HEK293 (cell line): ENCODE measurements around the gene MLIP.

ENCODE experiments used
- CTCF ChIA-PET: fragments of 350-600 bp; formaldehyde crosslinking; extraction: SDS; loops from one replicate; lab custom pipeline; 2021; ENCODE audit warnings: antibody characterized with exemption; lab: Yijun Ruan, JAX
- POLR2A ChIA-PET: fragments of 300-600 bp; formaldehyde crosslinking; extraction: SDS; loops from one replicate; lab custom pipeline; 2020; ENCODE audit warnings: antibody characterized with exemption, inconsistent platforms; lab: Yijun Ruan, JAX
- H3K27ac ChIP-seq: fragments of 200-500 bp; sonication (Bioruptor generic); 2 replicates; pipeline ENCODE4 v1.5.1; 2014; ENCODE audit warnings: low read depth, low read length, control low read depth, inconsistent platforms; ENCODE audit errors: extremely low read depth
- H3K36me3 ChIP-seq, 2 experiments: fragments of 200-500 bp in 1 of 2; sonication (Bioruptor generic) in 1 of 2; 1 replicate in 1 of 2; 2 replicates in 1 of 2; pipeline ENCODE4 v1.5.1; 2014 to 2017; ENCODE audit warnings: inconsistent platforms in 2 of 2, low read length in 2 of 2; ENCODE audit not compliant: control insufficient read depth in 2 of 2, insufficient read depth in 1 of 2
- H3K4me1 ChIP-seq: fragments of 200-500 bp; sonication (Bioruptor generic); 2 replicates; pipeline ENCODE4 v1.5.1; 2014; ENCODE audit warnings: mild to moderate bottlenecking, low read length, inconsistent platforms; ENCODE audit not compliant: control insufficient read depth, insufficient read depth
- H3K4me3 ChIP-seq: 2 replicates; pipeline ENCODE4 v1.5.1; 2011; ENCODE audit warnings: low read depth, mild to moderate bottlenecking, control low read depth, low read length, moderate library complexity
- H3K9me3 ChIP-seq: fragments of 200-500 bp; sonication (Bioruptor generic); 2 replicates; pipeline ENCODE4 v1.5.1; 2014; ENCODE audit warnings: low read depth, low read length, inconsistent platforms; ENCODE audit not compliant: control insufficient read depth, insufficient read depth
- KLF10 ChIP-seq: fragments of 450-650 bp; IDR thresholded peaks from 2 replicates; pipeline ENCODE4 v1.5.1; 2018; ENCODE audit warnings: missing biosample characterization, mild to moderate bottlenecking, missing genetic modification characterization
- KLF7 ChIP-seq: fragments of 450-650 bp; formaldehyde crosslinking; IDR thresholded peaks from 2 replicates; pipeline ENCODE4 v1.5.1; 2016; ENCODE audit warnings: missing biosample characterization, missing genetic modification characterization, borderline replicate concordance
- OSR2 ChIP-seq: fragments of 450-650 bp; formaldehyde crosslinking; IDR thresholded peaks from 2 replicates; pipeline ENCODE4 v1.5.1; 2016; ENCODE audit warnings: missing biosample characterization, missing genetic modification characterization
- OVOL3 ChIP-seq: fragments of 450-650 bp; formaldehyde crosslinking; IDR thresholded peaks from 2 replicates; pipeline ENCODE4 v1.5.1; 2016; ENCODE audit warnings: missing biosample characterization, missing genetic modification characterization
- REPIN1 ChIP-seq: fragments of 450-650 bp; formaldehyde crosslinking; IDR thresholded peaks from 2 replicates; pipeline ENCODE4 v1.5.1; 2017; ENCODE audit warnings: missing biosample characterization, missing genetic modification characterization, low read depth
- SP7 ChIP-seq: fragments of 450-650 bp; formaldehyde crosslinking; IDR thresholded peaks from 2 replicates; pipeline ENCODE4 v1.5.1; 2016; ENCODE audit warnings: missing biosample characterization, missing genetic modification characterization
- ZBTB8A ChIP-seq: fragments of 450-650 bp; formaldehyde crosslinking; IDR thresholded peaks from 2 replicates; pipeline ENCODE4 v1.5.1; 2016; ENCODE audit warnings: missing biosample characterization, missing genetic modification characterization
- ZFP69B ChIP-seq: fragments of 450-650 bp; formaldehyde crosslinking; IDR thresholded peaks from 2 replicates; pipeline ENCODE4 v1.5.1; 2016; ENCODE audit warnings: missing biosample characterization, missing genetic modification characterization
- ZNF10 ChIP-seq: fragments of 450-650 bp; formaldehyde crosslinking; IDR thresholded peaks from 2 replicates; pipeline ENCODE4 v1.5.1; 2017; ENCODE audit warnings: missing biosample characterization, missing genetic modification characterization
- ZNF112 ChIP-seq: fragments of 450-650 bp; formaldehyde crosslinking; IDR thresholded peaks from 2 replicates; pipeline ENCODE4 v1.5.0; 2017; ENCODE audit warnings: missing biosample characterization, missing genetic modification characterization
- ZNF146 ChIP-seq: fragments of 450-650 bp; formaldehyde crosslinking; IDR thresholded peaks from 2 replicates; pipeline ENCODE4 v1.5.1; 2016; ENCODE audit warnings: missing biosample characterization, missing genetic modification characterization
- ZNF148 ChIP-seq: fragments of 450-650 bp; formaldehyde crosslinking; IDR thresholded peaks from 2 replicates; pipeline ENCODE4 v1.5.0; 2017; ENCODE audit warnings: missing biosample characterization, missing genetic modification characterization, borderline replicate concordance
- ZNF2 ChIP-seq: fragments of 450-650 bp; formaldehyde crosslinking; IDR thresholded peaks from 2 replicates; pipeline ENCODE4 v1.5.1; 2016; ENCODE audit warnings: missing biosample characterization, missing genetic modification characterization
- ZNF23 ChIP-seq: fragments of 450-650 bp; formaldehyde crosslinking; IDR thresholded peaks from 2 replicates; pipeline ENCODE4 v1.5.1; 2016; ENCODE audit warnings: missing biosample characterization, missing genetic modification characterization, borderline replicate concordance
- ZNF24 ChIP-seq: fragments of 450-650 bp; formaldehyde crosslinking; IDR thresholded peaks from 2 replicates; pipeline ENCODE4 v1.5.1; 2016; ENCODE audit warnings: missing biosample characterization, missing genetic modification characterization
- ZNF302 ChIP-seq: fragments of 450-650 bp; formaldehyde crosslinking; IDR thresholded peaks from 2 replicates; pipeline ENCODE4 v1.5.1; 2016; ENCODE audit warnings: missing biosample characterization, missing genetic modification characterization, low read depth
- ZNF37A ChIP-seq: fragments of 450-650 bp; IDR thresholded peaks from 2 replicates; pipeline ENCODE4 v1.5.1; 2018; ENCODE audit warnings: missing biosample characterization, missing genetic modification characterization
- ZNF426 ChIP-seq: fragments of 450-650 bp; formaldehyde crosslinking; IDR thresholded peaks from 2 replicates; pipeline ENCODE4 v1.5.1; 2017; ENCODE audit warnings: missing biosample characterization, missing genetic modification characterization, mild to moderate bottlenecking, inconsistent platforms, moderate library complexity
- ZNF530 ChIP-seq: fragments of 450-650 bp; formaldehyde crosslinking; IDR thresholded peaks from 2 replicates; pipeline ENCODE4 v1.5.1; 2016; ENCODE audit warnings: low read depth, missing biosample characterization, missing genetic modification characterization
- ZNF544 ChIP-seq: fragments of 450-650 bp; formaldehyde crosslinking; IDR thresholded peaks from 2 replicates; pipeline ENCODE4 v1.5.0; 2017; ENCODE audit warnings: missing biosample characterization, missing genetic modification characterization
- ZNF560 ChIP-seq: fragments of 450-650 bp; formaldehyde crosslinking; IDR thresholded peaks from 2 replicates; pipeline ENCODE4 v1.5.1; 2017; ENCODE audit warnings: missing biosample characterization, missing genetic modification characterization, borderline replicate concordance
- ZNF645 ChIP-seq: fragments of 450-650 bp; formaldehyde crosslinking; IDR thresholded peaks from 2 replicates; pipeline ENCODE4; 2016; ENCODE audit warnings: missing biosample characterization, missing genetic modification characterization
- ZSCAN16 ChIP-seq: fragments of 450-650 bp; formaldehyde crosslinking; IDR thresholded peaks from 2 replicates; pipeline ENCODE4 v1.5.1; 2016; ENCODE audit warnings: missing biosample characterization, missing genetic modification characterization
- ZXDB ChIP-seq: fragments of 450-650 bp; formaldehyde crosslinking; IDR thresholded peaks from 2 replicates; pipeline ENCODE4 v1.5.1; 2016; ENCODE audit warnings: missing biosample characterization, missing genetic modification characterization
- TF ChIP-seq, protein P1 (sequence below): fragments of 450-650 bp; formaldehyde crosslinking; IDR thresholded peaks from 2 replicates; pipeline ENCODE4 v1.5.1; 2016; ENCODE audit warnings: missing biosample characterization, missing genetic modification characterization
- TF ChIP-seq, protein P2 (sequence below): fragments of 450-650 bp; formaldehyde crosslinking; IDR thresholded peaks from 2 replicates; pipeline ENCODE4 v1.5.1; 2016; ENCODE audit warnings: missing biosample characterization, missing genetic modification characterization

MLIP gene

DNA sequence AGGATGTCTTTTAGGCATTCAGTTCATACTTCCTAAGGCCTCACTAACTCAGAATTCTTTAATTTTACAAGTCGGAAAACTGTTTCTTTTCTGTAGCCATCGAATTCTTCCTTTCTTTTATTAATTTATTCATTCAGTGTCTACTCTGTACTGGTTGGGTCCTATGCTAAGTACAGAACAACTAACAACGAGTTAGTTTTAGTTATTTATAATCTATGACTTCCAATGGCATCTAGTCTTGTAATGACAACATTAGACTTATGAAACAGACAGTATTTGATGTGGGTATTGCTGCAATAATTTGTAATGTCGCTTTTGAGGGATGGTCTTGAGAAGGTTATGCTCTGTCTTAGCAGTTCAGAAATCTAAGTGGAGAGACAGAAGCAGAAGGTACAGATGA is 141.7 kb downstream of the MLIP start:
- no peaks in the 10 kb centered on the region for H3K36me3 ChIP-seq
- H3K27ac ChIP-seq = no peak overlapping the region
- POLR2A ChIA-PET = no interaction called here
- CTCF ChIA-PET = interaction anchor here (0.8 to 2.4 kb wide), 3 partner anchors 8 to 267 kb away, joined by 3 to 11 read pairs (median 4); no protein-coding TSS in a partner anchor
- no peak overlapping the region for H3K4me3 ChIP-seq
- no peaks in the 10 kb centered on the region for H3K9me3 ChIP-seq
- no peaks in the 10 kb centered on the region for H3K4me1 ChIP-seq
- TF ChIP-seq OSR2 (no peak), ZNF426 (tag by site-specific recombination) (no peak), ZNF544 (tag by site-specific recombination) (no peak), KLF7 (tag by site-specific recombination) (no peak), ZNF24 (tag by site-specific recombination) (no peak), OVOL3 (no peak), REPIN1 (tag by site-specific recombination) (no peak), ZNF23 (tag by site-specific recombination) (no peak), SP7 (no peak)

DNA sequence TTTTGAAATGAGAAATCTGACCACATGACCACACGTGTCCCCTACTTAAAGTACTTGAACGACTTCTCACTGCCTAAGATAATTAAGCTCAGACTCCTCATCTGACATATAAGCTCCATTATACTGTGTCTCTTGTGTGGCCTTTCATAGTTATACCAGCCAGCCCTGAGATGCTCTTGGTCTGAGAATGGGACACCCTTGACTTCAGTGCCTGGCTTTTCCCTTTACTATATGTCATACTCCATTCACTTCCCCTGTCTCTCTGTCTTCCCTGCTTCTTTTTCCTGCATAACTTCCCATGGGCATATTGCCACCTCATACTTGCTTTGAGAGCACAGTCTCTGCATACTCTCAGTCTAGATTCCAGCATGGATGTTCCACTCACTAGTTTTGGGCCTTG is 143.6 kb downstream of the MLIP start:
- TF ChIP-seq ZNF560 (tag by site-specific recombination) = no peak
- no peak for TF ChIP-seq ZSCAN16
- no peak for TF ChIP-seq ZNF10
- TF ChIP-seq KLF10 (tag by site-specific recombination) = no peak
- no peak for TF ChIP-seq ZFP69B (tag by site-specific recombination)
- TF ChIP-seq ZNF146 (tag by site-specific recombination) = no peak
- no peak for TF ChIP-seq ZNF148 (tag by site-specific recombination)
- TF ChIP-seq ZNF302 (tag by site-specific recombination) = no peak
- TF ChIP-seq ZBTB8A (tag by site-specific recombination) = no peak
- TF ChIP-seq ZXDB (tag by site-specific recombination) = no peak
- no peak for TF ChIP-seq ZNF2 (tag by site-specific recombination)
- TF ChIP-seq ZNF530 (tag by site-specific recombination) = no peak
- Histone ChIP-seq H3K27ac (no peak overlapping the region), H3K9me3 (no peaks in the 10 kb centered on the region), H3K4me3 (no peak overlapping the region), H3K4me1 (no peaks in the 10 kb centered on the region), H3K36me3 (no peaks in the 10 kb centered on the region)
- ChIA-PET CTCF (interaction anchor here (5.1 kb wide), 1 partner anchor 11 kb away, joined by 27 read pairs; no protein-coding TSS in a partner anchor), POLR2A (interaction anchor here (0.6 kb wide), 1 partner anchor 28 kb away, joined by 17 read pairs; no protein-coding TSS in a partner anchor)

DNA sequence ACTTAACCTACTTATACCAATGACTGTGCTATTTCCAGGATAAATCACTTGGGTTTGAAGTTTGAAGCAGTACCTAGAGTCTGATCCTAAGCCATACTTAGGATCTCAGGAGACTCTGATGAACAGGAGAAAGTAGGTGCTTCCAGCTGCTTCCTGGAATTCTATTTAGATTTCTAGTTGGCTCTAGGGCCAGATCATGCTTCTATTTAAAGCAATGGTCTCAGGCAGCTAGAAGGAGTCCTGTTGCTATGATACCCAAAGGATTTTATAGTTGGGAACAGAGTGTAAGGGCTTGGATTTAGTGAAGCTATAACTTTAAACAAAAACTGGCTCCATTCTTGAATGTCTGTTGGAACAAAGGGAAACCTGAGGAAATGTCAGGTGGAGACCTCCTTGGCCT is 144.6 kb downstream of the MLIP start:
- Histone ChIP-seq H3K4me3 (no peak overlapping the region), H3K27ac (no peak overlapping the region), H3K4me1 (no peaks in the 10 kb centered on the region), H3K9me3 (no peaks in the 10 kb centered on the region), H3K36me3 (no peaks in the 10 kb centered on the region)
- CTCF ChIA-PET = interaction anchor here (1.5 to 5.1 kb wide), 2 partner anchors 12 kb away, joined by 8 to 27 read pairs; no protein-coding TSS in a partner anchor
- POLR2A ChIA-PET = no interaction called here
- TF ChIP-seq ZNF37A (no peak), ZNF645 (tag by site-specific recombination) (no peak), ZNF112 (tag by site-specific recombination) (no peak), ZNF10 (no peak)
- TF ChIP-seq, protein P1, sequence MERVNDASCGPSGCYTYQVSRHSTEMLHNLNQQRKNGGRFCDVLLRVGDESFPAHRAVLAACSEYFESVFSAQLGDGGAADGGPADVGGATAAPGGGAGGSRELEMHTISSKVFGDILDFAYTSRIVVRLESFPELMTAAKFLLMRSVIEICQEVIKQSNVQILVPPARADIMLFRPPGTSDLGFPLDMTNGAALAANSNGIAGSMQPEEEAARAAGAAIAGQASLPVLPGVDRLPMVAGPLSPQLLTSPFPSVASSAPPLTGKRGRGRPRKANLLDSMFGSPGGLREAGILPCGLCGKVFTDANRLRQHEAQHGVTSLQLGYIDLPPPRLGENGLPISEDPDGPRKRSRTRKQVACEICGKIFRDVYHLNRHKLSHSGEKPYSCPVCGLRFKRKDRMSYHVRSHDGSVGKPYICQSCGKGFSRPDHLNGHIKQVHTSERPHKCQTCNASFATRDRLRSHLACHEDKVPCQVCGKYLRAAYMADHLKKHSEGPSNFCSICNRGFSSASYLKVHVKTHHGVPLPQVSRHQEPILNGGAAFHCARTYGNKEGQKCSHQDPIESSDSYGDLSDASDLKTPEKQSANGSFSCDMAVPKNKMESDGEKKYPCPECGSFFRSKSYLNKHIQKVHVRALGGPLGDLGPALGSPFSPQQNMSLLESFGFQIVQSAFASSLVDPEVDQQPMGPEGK (tag by site-specific recombination) = no peak
- TF ChIP-seq, protein P2, sequence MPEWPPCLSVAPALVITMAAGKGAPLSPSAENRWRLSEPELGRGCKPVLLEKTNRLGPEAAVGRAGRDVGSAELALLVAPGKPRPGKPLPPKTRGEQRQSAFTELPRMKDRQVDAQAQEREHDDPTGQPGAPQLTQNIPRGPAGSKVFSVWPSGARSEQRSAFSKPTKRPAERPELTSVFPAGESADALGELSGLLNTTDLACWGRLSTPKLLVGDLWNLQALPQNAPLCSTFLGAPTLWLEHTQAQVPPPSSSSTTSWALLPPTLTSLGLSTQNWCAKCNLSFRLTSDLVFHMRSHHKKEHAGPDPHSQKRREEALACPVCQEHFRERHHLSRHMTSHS (tag by site-specific recombination) = no peak
